Ishikawa (cell line): Measurements from ENCODE around the gene ZNF569.

Source experiments
- CREB1 ChIP-seq: IDR thresholded peaks from 2 replicates; pipeline ENCODE4 v1.6.1; 2012; ENCODE audit warnings: low read depth
- EP300 ChIP-seq: IDR thresholded peaks from 2 replicates; pipeline ENCODE4 v1.6.1; 2012; ENCODE audit warnings: borderline replicate concordance
- NFIC ChIP-seq: IDR thresholded peaks from 2 replicates; pipeline ENCODE4 v1.6.1; 2012
- RAD21 ChIP-seq: IDR thresholded peaks from 2 replicates; pipeline ENCODE4 v1.6.1; 2012; ENCODE audit warnings: low read depth

- no peak for TF ChIP-seq RAD21
- TF ChIP-seq EP300, result no peak
- TF ChIP-seq CREB1, result no peak
- no peak for TF ChIP-seq NFIC
Measured at GRCh38 chr19:37468961-37469777, 1.9 kb upstream of the ZNF569 start, which contains the start of gene ZNF570.
